ENCODE measurements around the gene USB1. TPM values are rescaled to one million over a fixed set of nuclear protein-coding genes. Genes with fewer than 3 reads are reported as not detected.

The USB1 gene
- total RNA-seq, 1 donor from 2014 or later = 43.0 TPM

GRCh38 chr16:58025351-58026138, 24.3 kb downstream of the USB1 start, which contains the start of gene MMP15:
Gene MMP15, plus strand, starts transcription at chr16:58025754. Its CDS starts 597 bp downstream, at chr16:58026351.
- Mint-ChIP-seq H3K4me1 (ENCODE audit: low read depth) (peaks cover 41% of the 10 kb centered on the region), H3K4me3 (ENCODE audit: low read depth) (peak within 1 kb of the TSS; percentile 76), H3K9me3 (ENCODE audit: low read depth) (no peaks in the 10 kb centered on the region), H3K27ac (peak within 1 kb of the TSS; percentile 92), H3K36me3 (ENCODE audit: insufficient read depth) (peaks cover 3% of the 10 kb centered on the region), H3K27me3 (no peaks in the 10 kb centered on the region)
- no peak for TF ChIP-seq CTCF (IDR thresholded peaks at IDR 0.05; ENCODE audit: unreplicated experiment)
- peak; percentile 94 for DNase-seq (ENCODE audit: low spot score, unreplicated experiment)

- H3K36me3 Mint-ChIP-seq (ENCODE audit: insufficient read depth) = peaks cover 3% of the 10 kb centered on the region
- H3K27me3 Mint-ChIP-seq = no peaks in the 10 kb centered on the region
- H3K27ac Mint-ChIP-seq = no peak overlapping the region
- peaks cover 44% of the 10 kb centered on the region for H3K4me1 Mint-ChIP-seq (ENCODE audit: low read depth)
- H3K9me3 Mint-ChIP-seq (ENCODE audit: low read depth) = no peaks in the 10 kb centered on the region
- DNase-seq (ENCODE audit: low spot score, unreplicated experiment) = peak; percentile 28
- no peak for TF ChIP-seq CTCF (IDR thresholded peaks at IDR 0.05; ENCODE audit: unreplicated experiment)
- H3K4me3 Mint-ChIP-seq (ENCODE audit: low read depth) = peak overlapping the region; percentile 76
Measured at GRCh38 chr16:58026139-58026704, 25.0 kb downstream of the USB1 start.

GRCh38 chr16:58026705-58027160, 25.5 kb downstream of the USB1 start:
- peak; percentile 37 for DNase-seq (ENCODE audit: low spot score, unreplicated experiment)
- peak overlapping the region; percentile 76 for H3K4me3 Mint-ChIP-seq (ENCODE audit: low read depth)
- peaks cover 47% of the 10 kb centered on the region for H3K4me1 Mint-ChIP-seq (ENCODE audit: low read depth)
- no peaks in the 10 kb centered on the region for H3K27me3 Mint-ChIP-seq
- no peaks in the 10 kb centered on the region for H3K9me3 Mint-ChIP-seq (ENCODE audit: low read depth)
- TF ChIP-seq CTCF (IDR thresholded peaks at IDR 0.05; ENCODE audit: unreplicated experiment) = peak; percentile 19
- no peak overlapping the region for H3K27ac Mint-ChIP-seq
- H3K36me3 Mint-ChIP-seq (ENCODE audit: insufficient read depth) = peaks cover 4% of the 10 kb centered on the region

- Mint-ChIP-seq H3K9me3 (ENCODE audit: low read depth) (no peaks in the 10 kb centered on the region), H3K27ac (peak overlapping the region; percentile 59), H3K36me3 (ENCODE audit: insufficient read depth) (peaks cover 4% of the 10 kb centered on the region), H3K27me3 (no peaks in the 10 kb centered on the region), H3K4me1 (ENCODE audit: low read depth) (peaks cover 48% of the 10 kb centered on the region), H3K4me3 (ENCODE audit: low read depth) (peak overlapping the region; percentile 76)
- TF ChIP-seq CTCF (IDR thresholded peaks at IDR 0.05; ENCODE audit: unreplicated experiment) = peak; percentile 9
- no peak for DNase-seq (ENCODE audit: low spot score, unreplicated experiment)
Measured at GRCh38 chr16:58027161-58027915, 26.1 kb downstream of the USB1 start.

- peaks cover 46% of the 10 kb centered on the region for H3K4me1 Mint-ChIP-seq (ENCODE audit: low read depth)
- peak overlapping the region; percentile 83 for H3K27ac Mint-ChIP-seq
Measured at GRCh38 chr16:58027916-58028455, 26.8 kb downstream of the USB1 start.

More at GRCh38 chr16:58027916-58028455, 26.8 kb downstream of the USB1 start:
- peak overlapping the region; percentile 76 for H3K4me3 Mint-ChIP-seq (ENCODE audit: low read depth)
- H3K9me3 Mint-ChIP-seq (ENCODE audit: low read depth) = no peaks in the 10 kb centered on the region
- no peak for TF ChIP-seq CTCF (IDR thresholded peaks at IDR 0.05; ENCODE audit: unreplicated experiment)
- DNase-seq (ENCODE audit: low spot score, unreplicated experiment) = no peak
- no peaks in the 10 kb centered on the region for H3K27me3 Mint-ChIP-seq
- H3K36me3 Mint-ChIP-seq (ENCODE audit: insufficient read depth) = peaks cover 4% of the 10 kb centered on the region

Measured in progenitor cell of endocrine pancreas (in vitro differentiated cells).